GM18502 (cell line): Measurements from ENCODE around the gene KIAA0513.
"Not testable (repeated sequence)": the region's sequence is repeated elsewhere in the genome, so short reads cannot be mapped to it uniquely, and the experiment has no call there.

Source experiments
- ATAC-seq: cut with Tn5 transposase; IDR thresholded peaks from one replicate; pipeline ENCODE4 v1.9.1; 2021; ENCODE audit warnings: mild to moderate bottlenecking; ENCODE audit not compliant: unreplicated experiment, poor library complexity

KIAA0513 gene

GRCh38 chr16:85026703-85027102 is 892 bp upstream of the KIAA0513 start:
- ATAC-seq = no peak

GRCh38 chr16:85027958-85028684 is 526 bp downstream of the KIAA0513 start:
- peak; percentile 18 for ATAC-seq

- no peak for ATAC-seq
These were observed 1.3 kb downstream of the KIAA0513 start for GRCh38 chr16:85028685-85029407.

DNA sequence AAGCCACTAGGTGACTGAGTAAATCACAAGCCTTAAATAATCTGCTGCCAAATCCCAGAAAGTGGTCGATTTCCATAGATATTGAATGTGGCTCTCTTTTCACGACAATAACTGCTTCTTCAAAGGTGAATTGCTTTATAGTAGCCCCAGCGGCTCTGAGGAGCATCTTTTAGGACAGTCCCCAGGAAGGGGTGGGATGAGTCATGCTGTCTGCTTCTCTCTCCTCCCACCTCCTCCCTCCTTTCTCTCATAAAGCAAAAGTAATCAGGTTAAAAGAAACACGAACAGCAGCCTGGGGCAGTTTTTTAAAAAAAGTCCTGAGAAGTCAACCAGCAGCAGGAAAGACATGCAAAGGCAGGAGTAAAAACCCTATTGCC is 1.8 kb downstream of the KIAA0513 start:
- peak; percentile 38 for ATAC-seq

DNA sequence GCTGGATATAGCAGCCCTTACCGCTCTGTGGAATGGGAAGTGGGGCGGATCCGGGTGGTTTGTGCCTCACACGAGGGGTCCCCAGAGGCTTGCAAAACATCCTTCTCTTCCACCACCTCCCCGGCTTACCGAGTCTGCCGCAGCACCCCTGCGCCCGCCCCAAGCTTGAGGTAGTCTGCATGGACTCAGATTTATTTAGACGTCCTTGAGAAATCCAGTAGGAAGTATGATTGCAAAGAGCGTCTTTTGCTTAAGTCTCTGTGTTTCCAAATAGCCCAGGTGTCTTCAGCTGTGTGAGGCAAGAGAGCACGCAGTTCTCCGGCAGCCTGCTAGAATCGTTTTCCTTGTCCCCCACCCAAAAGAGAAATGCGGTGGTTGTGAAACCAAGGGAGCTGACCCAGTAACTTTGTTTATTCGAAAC is 2.4 kb downstream of the KIAA0513 start:
- no peak for ATAC-seq

DNA sequence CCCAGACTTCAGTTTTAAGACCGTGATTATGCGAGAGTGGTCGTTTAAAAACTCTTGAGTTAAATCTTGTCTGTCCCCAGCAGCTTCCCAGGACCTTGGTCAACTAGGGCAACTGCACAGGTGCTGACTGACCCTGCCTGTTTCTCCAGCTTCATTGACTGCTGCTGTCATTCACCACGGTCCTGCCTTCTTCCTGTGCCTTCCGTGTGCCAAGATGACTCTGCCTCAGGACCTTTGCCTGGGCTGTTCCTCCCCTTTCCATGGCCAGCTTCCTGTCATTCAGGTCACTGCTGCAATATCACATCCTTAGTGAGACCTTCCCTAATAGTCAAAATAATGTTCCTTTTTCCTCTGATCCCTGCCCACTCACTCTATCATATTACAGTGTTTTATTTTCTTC is 3.9 kb downstream of the KIAA0513 start:
- ATAC-seq = no peak

DNA sequence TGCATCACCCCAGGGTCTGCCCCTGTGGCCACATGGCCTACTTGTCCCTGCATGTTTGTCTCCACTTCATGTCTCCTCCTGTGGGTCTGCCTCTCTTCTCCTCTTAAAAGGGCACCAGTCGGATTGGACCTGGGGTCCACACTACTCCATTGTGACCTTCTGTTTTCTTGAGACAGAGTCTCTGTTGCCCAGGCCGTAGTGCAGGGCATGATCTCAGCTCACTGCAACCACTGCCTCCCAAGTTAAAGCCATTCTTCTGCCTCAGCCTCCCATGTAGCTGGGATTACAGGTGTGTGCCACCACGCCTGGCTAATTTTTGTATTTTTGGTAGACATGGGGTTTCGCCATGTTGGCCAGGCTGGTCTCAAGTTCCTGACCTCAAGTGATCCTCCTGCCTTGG is 4.6 kb downstream of the KIAA0513 start:
- ATAC-seq = not testable (repeated sequence)

- ATAC-seq = no peak
These were observed 5.6 kb downstream of the KIAA0513 start for GRCh38 chr16:85033171-85033570.

- no peak for ATAC-seq
These were observed 7.2 kb downstream of the KIAA0513 start for GRCh38 chr16:85034591-85035433.

DNA sequence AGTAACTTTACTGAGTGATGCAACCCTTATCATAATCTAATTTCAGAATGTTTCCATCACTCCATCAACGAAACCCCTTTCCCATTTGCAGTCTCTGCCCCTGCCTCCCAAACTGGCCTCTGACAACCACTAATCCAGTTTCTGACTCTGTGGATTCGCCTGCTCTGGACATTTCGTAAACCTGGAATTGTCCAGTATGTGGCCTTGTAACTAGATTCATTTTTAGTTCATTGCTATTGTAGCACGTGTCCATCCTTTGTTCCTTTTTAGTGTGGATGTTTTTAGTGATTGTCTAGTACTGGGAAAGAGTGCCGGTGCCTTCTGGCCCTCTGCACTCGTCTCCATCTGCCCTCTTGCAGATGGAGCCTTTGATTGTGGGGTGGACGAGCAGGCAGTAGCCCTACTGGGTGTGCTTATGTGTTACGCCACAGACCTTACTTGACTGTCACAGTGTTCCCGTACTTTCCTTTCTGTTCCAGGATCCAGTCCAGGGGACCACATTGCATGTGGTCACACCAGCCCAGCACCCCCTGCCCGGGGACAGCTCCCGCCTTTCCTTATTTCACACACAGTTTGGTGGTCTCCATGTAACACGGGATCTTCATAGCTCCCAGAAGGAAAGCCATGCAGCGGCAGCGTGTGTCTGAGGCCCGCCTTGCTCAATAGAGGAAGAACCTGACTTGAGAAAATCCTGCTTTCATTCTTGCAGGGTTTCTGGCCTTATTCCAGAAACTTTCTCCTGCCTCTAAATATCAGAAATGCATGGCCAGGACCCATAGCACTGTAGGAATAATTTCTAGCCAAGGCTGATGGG is 8.8 kb downstream of the KIAA0513 start:
- ATAC-seq = no peak

DNA sequence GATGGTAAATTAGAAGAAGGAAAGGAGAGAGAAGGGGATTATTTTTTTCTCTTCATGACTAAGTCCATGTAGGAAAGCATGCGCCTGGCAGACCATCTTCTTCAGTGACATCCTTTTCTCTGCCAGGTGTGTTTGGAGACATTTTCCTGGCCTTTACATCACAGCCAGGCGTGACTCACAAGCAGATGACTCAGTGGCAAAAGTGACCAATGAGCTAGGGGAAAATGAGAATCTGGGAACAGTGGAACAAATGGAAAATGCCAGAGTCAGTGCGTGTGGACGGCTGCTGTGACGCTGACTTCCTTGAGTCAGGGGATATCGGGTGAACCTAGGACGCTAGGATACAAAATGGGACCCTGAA is 9.4 kb downstream of the KIAA0513 start:
- no peak for ATAC-seq

DNA sequence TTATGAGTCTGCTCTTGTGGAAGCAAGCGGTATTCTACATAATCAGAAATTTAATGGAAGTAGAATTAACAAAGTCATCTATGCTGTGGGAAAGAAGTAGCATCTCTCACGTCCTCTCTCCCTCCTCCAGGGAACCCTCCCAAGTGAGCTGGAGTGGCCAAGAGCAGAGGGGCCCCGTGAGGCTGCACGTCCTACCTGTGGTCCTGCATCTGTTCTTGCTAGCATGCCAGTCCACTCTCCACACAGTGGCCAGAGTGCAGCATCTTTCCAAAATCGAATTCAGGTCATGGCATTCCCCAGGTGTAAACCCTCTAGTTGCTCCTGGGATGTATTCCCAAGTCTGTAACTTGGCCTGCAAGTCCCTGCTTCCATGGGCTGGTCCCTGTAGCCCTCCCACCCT is 10.1 kb downstream of the KIAA0513 start:
- ATAC-seq = no peak

DNA sequence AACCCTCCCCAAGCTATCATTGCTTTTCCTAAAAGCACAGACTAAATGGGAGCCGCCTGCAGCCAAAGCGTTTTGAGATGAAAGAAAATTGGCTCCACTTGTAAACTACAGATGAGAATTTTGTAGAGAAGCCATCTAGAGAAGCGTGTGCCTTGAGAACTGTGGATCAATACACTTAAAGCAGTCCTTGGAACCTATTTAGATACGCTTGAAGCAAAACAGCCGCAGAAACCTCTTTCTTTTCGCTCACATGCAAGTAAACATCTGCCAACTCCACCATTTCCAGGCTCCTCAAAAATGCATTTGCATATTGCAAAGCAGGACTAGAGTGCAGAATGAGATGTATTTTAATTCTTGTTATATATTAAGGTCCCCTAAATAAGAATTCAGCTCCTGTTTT is 13.1 kb downstream of the KIAA0513 start:
- ATAC-seq = no peak

GRCh38 chr16:85041219-85042166 is 13.9 kb downstream of the KIAA0513 start:
- no peak for ATAC-seq

DNA sequence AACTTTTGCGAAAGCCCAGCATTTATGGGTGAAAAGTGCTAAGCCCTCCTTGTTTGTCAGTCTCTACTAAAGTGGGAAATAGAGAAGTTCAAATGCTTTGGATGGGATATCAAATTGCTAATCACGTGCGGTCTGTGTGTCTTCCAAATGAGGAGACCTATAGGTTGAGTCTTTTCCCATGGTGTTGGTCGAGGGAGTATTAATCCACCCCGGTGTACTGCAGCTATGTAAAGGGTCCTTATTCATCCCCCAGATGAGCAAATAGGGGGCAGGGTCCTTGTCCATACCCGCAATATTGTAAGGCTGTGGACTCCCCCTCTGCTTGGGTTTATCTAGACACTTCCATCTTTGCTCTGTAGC is 14.6 kb downstream of the KIAA0513 start:
- no peak for ATAC-seq

DNA sequence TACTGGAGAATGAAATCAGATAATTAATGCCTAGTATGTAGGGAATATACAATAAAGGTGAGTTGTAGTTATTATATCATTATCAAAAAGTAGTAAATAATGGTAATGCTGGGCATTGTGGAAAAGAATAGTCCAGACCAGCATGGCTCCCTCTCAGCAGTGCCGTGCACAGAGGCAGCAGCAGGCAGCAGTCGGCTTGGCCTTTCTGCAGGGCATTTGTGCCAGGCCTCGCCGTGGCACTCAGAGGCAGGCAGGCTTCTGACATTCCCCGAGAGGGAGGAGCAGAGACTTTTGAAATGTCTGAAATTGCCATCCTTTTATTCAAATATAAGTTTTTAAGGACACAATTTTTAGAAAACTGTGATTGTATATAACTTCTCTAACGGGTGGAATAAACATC is 15.0 kb downstream of the KIAA0513 start:
- ATAC-seq = no peak

DNA sequence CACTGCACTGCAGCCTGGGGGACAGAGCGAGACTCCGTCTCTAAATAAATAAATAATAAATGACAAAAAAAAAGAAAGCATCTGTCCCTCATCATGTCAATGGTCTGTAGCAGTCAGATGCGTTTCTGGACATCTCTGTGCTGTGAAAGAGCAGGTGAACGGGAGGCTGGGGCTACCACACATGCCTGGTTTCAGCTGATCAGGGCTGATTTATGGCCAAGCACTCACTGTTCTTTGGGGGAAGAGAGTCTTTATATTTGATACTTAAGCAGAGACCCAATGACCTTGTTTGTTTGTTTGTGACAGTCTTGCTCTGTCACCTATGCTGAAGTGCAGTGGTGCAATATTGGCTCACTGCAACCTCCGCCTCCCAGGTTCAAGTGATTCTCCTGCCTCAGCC is 17.5 kb downstream of the KIAA0513 start:
- ATAC-seq = no peak

GRCh38 chr16:85045641-85046471 is 18.3 kb downstream of the KIAA0513 start:
- no peak for ATAC-seq
